Measurements from ENCODE around the gene TMEM151A.

DNA sequence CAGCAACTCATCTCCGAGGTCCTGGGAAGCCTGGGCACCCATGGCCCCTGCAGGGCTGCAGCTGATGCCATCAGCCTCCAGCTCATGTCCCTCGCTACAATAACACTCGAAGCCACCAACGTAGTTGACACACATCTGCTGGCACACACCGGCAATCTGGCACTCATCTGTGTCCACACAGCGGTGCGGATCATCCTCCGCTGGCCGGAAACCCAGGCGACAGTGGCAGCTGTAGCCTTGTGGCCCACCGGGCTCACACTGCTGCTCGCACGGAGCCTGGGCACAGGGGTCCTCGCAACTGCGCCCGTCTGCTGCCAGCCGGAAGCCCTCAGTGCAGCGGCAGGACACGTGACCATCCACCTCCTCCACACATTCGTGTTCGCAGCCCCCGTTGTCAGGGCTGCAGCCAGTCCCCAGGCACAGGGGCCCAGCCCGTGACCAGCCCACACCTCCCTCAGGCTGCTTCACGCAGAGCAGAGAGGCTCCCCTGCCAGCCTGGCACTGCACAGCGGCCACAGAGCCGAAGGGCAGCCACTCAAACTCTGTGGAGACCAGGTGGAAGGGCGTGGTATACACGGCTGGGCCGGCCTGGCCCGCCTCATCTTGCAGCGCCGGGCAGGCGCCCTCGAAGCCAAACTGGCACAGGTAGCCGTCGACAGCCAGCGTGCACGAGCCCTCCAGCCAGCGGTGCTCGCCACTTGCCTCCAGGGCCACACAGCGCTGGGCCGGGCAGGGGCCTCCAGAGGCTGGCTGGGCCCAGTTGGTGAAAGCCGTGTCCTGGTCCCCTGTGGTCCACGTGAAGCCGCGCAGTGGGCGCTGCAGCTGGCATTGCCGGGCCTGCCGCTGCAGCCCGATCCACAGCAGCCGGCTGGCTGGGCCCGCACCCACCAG is 24.5 kb downstream of the TMEM151A start:
- TF ChIP-seq POLR2A (IDR thresholded peaks at IDR 0.05; ENCODE audit: low read depth, low read length) (no peak; the same call in 1 of the 2 replicates), CHD1 (IDR thresholded peaks at IDR 0.05; ENCODE audit: low read depth, low read length) (no peak; the same call in 1 of the 2 replicates), MAZ (IDR thresholded peaks at IDR 0.05; ENCODE audit: borderline replicate concordance, low read depth, low read length) (no peak), MXI1 (IDR thresholded peaks at IDR 0.05; ENCODE audit: borderline replicate concordance, low read depth, low read length) (no peak), FOS (IDR thresholded peaks at IDR 0.05; ENCODE audit: low read depth, low read length) (no peak), MAFK (IDR thresholded peaks at IDR 0.05; ENCODE audit: low read depth, low read length) (no peak), RFX5 (IDR thresholded peaks at IDR 0.05; ENCODE audit: low read depth, low read length) (no peak)
- TF ChIP-seq, protein P1, sequence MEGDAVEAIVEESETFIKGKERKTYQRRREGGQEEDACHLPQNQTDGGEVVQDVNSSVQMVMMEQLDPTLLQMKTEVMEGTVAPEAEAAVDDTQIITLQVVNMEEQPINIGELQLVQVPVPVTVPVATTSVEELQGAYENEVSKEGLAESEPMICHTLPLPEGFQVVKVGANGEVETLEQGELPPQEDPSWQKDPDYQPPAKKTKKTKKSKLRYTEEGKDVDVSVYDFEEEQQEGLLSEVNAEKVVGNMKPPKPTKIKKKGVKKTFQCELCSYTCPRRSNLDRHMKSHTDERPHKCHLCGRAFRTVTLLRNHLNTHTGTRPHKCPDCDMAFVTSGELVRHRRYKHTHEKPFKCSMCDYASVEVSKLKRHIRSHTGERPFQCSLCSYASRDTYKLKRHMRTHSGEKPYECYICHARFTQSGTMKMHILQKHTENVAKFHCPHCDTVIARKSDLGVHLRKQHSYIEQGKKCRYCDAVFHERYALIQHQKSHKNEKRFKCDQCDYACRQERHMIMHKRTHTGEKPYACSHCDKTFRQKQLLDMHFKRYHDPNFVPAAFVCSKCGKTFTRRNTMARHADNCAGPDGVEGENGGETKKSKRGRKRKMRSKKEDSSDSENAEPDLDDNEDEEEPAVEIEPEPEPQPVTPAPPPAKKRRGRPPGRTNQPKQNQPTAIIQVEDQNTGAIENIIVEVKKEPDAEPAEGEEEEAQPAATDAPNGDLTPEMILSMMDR (conservative IDR thresholded peaks at IDR 0.05; ENCODE audit: low read depth, low read length): no peak
- TF ChIP-seq, protein P2, sequence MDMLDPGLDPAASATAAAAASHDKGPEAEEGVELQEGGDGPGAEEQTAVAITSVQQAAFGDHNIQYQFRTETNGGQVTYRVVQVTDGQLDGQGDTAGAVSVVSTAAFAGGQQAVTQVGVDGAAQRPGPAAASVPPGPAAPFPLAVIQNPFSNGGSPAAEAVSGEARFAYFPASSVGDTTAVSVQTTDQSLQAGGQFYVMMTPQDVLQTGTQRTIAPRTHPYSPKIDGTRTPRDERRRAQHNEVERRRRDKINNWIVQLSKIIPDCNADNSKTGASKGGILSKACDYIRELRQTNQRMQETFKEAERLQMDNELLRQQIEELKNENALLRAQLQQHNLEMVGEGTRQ (IDR thresholded peaks at IDR 0.05; ENCODE audit: low read depth, low read length): peak; percentile 83

Measured in IMR-90 (cell line).